CD14-positive monocyte (primary cell): ENCODE results near the gene B2M. TPM values are rescaled to one million over a fixed set of nuclear protein-coding genes. Genes with fewer than 3 reads are reported as not detected.

Source experiments
- DNase-seq, 3 donors: peaks; one replicate each; pipeline ENCODE4 v3.0.0-alpha.2; 2011 to 2022
- H2AFZ ChIP-seq: 2 replicates; pipeline ENCODE4 v1.6.0; 2012; ENCODE audit warnings: mild to moderate bottlenecking, low read depth, low read length, inconsistent platforms; ENCODE audit not compliant: insufficient read depth, poor library complexity, severe bottlenecking
- H3K27ac ChIP-seq, 2 donors: 1 replicate in 1 of 2; 2 replicates in 1 of 2; pipeline ENCODE4 v1.5.1; 2012 to 2013; ENCODE audit warnings: low read length in 2 of 2, control low read depth in 1 of 2, inconsistent platforms in 1 of 2, low read depth in 1 of 2, mild to moderate bottlenecking in 1 of 2
- H3K27me3 ChIP-seq, 2 donors: one replicate each; pipeline versions ENCODE4 v1.6.0 to v1.6.1; 2011 to 2013; ENCODE audit warnings: low read length in 2 of 2; ENCODE audit not compliant: control insufficient read depth in 2 of 2, insufficient read depth in 2 of 2
- H3K36me3 ChIP-seq, 2 donors: replicated peaks in 1 of 2; 1 replicate in 1 of 2; 2 replicates in 1 of 2; pipeline versions ENCODE4 v1.5.1 to v1.6.1; 2012 to 2013; ENCODE audit warnings: low read length in 2 of 2, control low read depth in 1 of 2, inconsistent platforms in 1 of 2, mild to moderate bottlenecking in 1 of 2; ENCODE audit not compliant: insufficient read depth in 2 of 2, control insufficient read depth in 1 of 2
- H3K4me1 ChIP-seq, 2 donors: 1 replicate in 1 of 2; 2 replicates in 1 of 2; pipeline versions ENCODE4 v1.5.1 to v1.6.1; 2012 to 2013; ENCODE audit warnings: low read length in 2 of 2, control low read depth in 1 of 2, inconsistent platforms in 1 of 2, mild to moderate bottlenecking in 1 of 2, moderate library complexity in 1 of 2; ENCODE audit not compliant: insufficient read depth in 2 of 2, control insufficient read depth in 1 of 2
- H3K4me2 ChIP-seq: replicated peaks from 2 replicates; pipeline ENCODE3; 2012; ENCODE audit warnings: low read length, moderate library complexity, mild to moderate bottlenecking; ENCODE audit not compliant: poor library complexity, severe bottlenecking; ENCODE audit errors: extremely low read depth
- H3K4me3 ChIP-seq, 3 experiments: fragments of 200-600 bp in 1 of 3; sonication (generic) in 1 of 3; replicated peaks in 1 of 3; 1 replicate in 2 of 3; 2 replicates in 1 of 3; pipeline ENCODE4 v1.5.1; 2011 to 2013; ENCODE audit warnings: low read length in 3 of 3, mild to moderate bottlenecking in 3 of 3, control low read depth in 2 of 3, low read depth in 2 of 3, inconsistent platforms in 1 of 3, moderate library complexity in 1 of 3
- H3K79me2 ChIP-seq: 2 replicates; pipeline ENCODE4 v1.6.0; 2012; ENCODE audit warnings: mild to moderate bottlenecking, control low read depth, inconsistent platforms, low read length, moderate library complexity; ENCODE audit not compliant: insufficient read depth
- H3K9ac ChIP-seq: 2 replicates; pipeline ENCODE4 v1.6.0; 2017; ENCODE audit warnings: low read length, mild to moderate bottlenecking; ENCODE audit not compliant: insufficient read depth, poor library complexity, severe bottlenecking
- H3K9me3 ChIP-seq, 2 donors: replicated peaks in 1 of 2; 1 replicate in 1 of 2; 2 replicates in 1 of 2; pipeline versions ENCODE4 v1.5.1 to v1.6.1; 2012 to 2013; ENCODE audit warnings: low read length in 2 of 2, control low read depth in 1 of 2; ENCODE audit not compliant: control insufficient read depth in 1 of 2, insufficient read depth in 1 of 2
- H4K20me1 ChIP-seq: 2 replicates; pipeline ENCODE4 v1.6.0; 2012; ENCODE audit warnings: mild to moderate bottlenecking, low read length, control low read depth, moderate library complexity; ENCODE audit not compliant: insufficient read depth
- H3K27ac Mint-ChIP-seq, 7 donors: one replicate each; pipeline ENCODE4 v1.8.0; 2020; ENCODE audit warnings: mild to moderate bottlenecking in 7 of 7, mixed read lengths in 7 of 7, moderate library complexity in 6 of 7, inconsistent platforms in 2 of 7
- H3K27me3 Mint-ChIP-seq, 3 donors: one replicate each; pipeline ENCODE4 v1.8.0; 2021 to 2022; ENCODE audit warnings: low read depth in 3 of 3, mild to moderate bottlenecking in 3 of 3, mixed read lengths in 3 of 3, moderate library complexity in 3 of 3, inconsistent platforms in 1 of 3
- H3K36me3 Mint-ChIP-seq, 2 donors: one replicate each; pipeline ENCODE4 v1.8.0; 2020; ENCODE audit warnings: mixed read lengths in 2 of 2, inconsistent platforms in 1 of 2, mild to moderate bottlenecking in 1 of 2
- H3K4me1 Mint-ChIP-seq: one replicate; pipeline ENCODE4 v1.8.0; 2020; ENCODE audit warnings: mild to moderate bottlenecking, mixed read lengths
- H3K4me3 Mint-ChIP-seq, 2 donors: one replicate each; pipeline ENCODE4 v1.8.0; 2020; ENCODE audit warnings: mild to moderate bottlenecking in 2 of 2, mixed read lengths in 2 of 2, moderate library complexity in 1 of 2
- H3K9me3 Mint-ChIP-seq, 7 donors: one replicate each; pipeline ENCODE4 v1.8.0; 2020 to 2022; ENCODE audit warnings: mixed read lengths in 7 of 7, mild to moderate bottlenecking in 6 of 7, moderate library complexity in 6 of 7, inconsistent platforms in 2 of 7
- WGBS: methylation state at CpG from one replicate; pipeline ENCODE4 v1.1.5; 2013; ENCODE audit warnings: missing lambda C conversion rate; ENCODE audit not compliant: insufficient coverage; 5-methylcytosine and 5-hydroxymethylcytosine counted together
- intact Hi-C, 2 donors: fragments of 100-400 bp; cut with micrococcal nuclease; formaldehyde crosslinking; loops; one replicate each; pipeline versions ENCODE4 v1.15.0 to v1.15.1; 2023
- polyA minus RNA-seq: library from RNA; depleted of rRNA, polyadenylated mRNA; stranded (reverse); fragments of >200 nt; gene quantifications from 2 replicates; pipeline ENCODE4 v1.2.3, GENCODE V29; 2012
- polyA plus RNA-seq, 3 donors: library from polyadenylated mRNA; depleted of rRNA in 1 of 3; unstranded in 2 of 3; stranded (reverse) in 1 of 3; fragments of 300-500 nt in 2 of 3; fragments of >200 nt in 1 of 3; fragmentation: Illumina TruSeq in 2 of 3; gene quantifications; 1 replicate in 2 of 3; 2 replicates in 1 of 3; pipeline ENCODE4 v1.2.3, GENCODE V29; 2012 to 2021
- total RNA-seq, 12 experiments: library from RNA in 1 of 12; stranded (reverse) in 1 of 12; fragments of 120-200 nt in 1 of 12; gene quantifications; one replicate each; pipeline ENCODE4 v1.2.4 and lab custom pipeline; 2013 to 2026; ENCODE audit warnings: mixed read lengths in 6 of 12, inconsistent platforms in 1 of 12
- TF ChIP-seq, protein P1 (sequence below): fragments of 200-600 bp; IDR thresholded peaks from one replicate; pipeline ENCODE4 v1.8.0; 2022; ENCODE audit warnings: antibody characterized with exemption, mild to moderate bottlenecking

Gene B2M
- total RNA-seq (2013) = 16,420 TPM
- polyA plus RNA-seq (over 10,000 TPM; 17,356 to 28,278 (median 28,259) TPM), polyA minus RNA-seq (4,442 and 6,028 TPM in 2 replicates), total RNA-seq (lab: John Stamatoyannopoulos, UW) (3,260 to 6,912 (median 5,475) reads per million in 11 experiments)

- Histone ChIP-seq H3K4me1 (peaks cover 32 to 43% of the 10 kb centered on the region in 2 donors), H3K4me2 (peak within 1 kb of the TSS; percentile 73), H3K4me3 (peak within 1 kb of the TSS; percentile 63 to 100 (median 96)), H3K79me2 (peaks cover 70% of the 10 kb centered on the region), H3K27me3 (no peaks in the 10 kb centered on the region), H3K27ac (peak within 1 kb of the TSS; percentile 99 to 100), H3K9ac (peak within 1 kb of the TSS; percentile 100), H4K20me1 (peaks cover 48% of the 10 kb centered on the region), H3K9me3 (no peaks in the 10 kb centered on the region), H2AFZ (no peak within 1 kb of the TSS), H3K36me3 (peaks cover 27 to 28% of the 10 kb centered on the region in 2 donors)
- Mint-ChIP-seq H3K4me3 (peak within 1 kb of the TSS; percentile 98 to 100), H3K4me1 (peaks cover 38% of the 10 kb centered on the region), H3K27ac (peak within 1 kb of the TSS; percentile 99 to 100 (median 100)), H3K9me3 (peaks cover 0 to 15% (median 4%) of the 10 kb centered on the region in 7 donors), H3K27me3 (peaks cover 2 to 9% (median 4%) of the 10 kb centered on the region in 3 donors), H3K36me3 (peaks cover 51 to 57% of the 10 kb centered on the region in 2 donors)
- WGBS = 0% methylated on average over 28 of the region's 37 CpGs
- intact Hi-C loops = loop anchor here (2.0 kb wide), 3 partner anchors 18 to 48 kb away; partner anchors contain the start of genes SPG11 (in 2 of the 2) and TRIM69 (in 1 of the 2)
- TF ChIP-seq, protein P1, sequence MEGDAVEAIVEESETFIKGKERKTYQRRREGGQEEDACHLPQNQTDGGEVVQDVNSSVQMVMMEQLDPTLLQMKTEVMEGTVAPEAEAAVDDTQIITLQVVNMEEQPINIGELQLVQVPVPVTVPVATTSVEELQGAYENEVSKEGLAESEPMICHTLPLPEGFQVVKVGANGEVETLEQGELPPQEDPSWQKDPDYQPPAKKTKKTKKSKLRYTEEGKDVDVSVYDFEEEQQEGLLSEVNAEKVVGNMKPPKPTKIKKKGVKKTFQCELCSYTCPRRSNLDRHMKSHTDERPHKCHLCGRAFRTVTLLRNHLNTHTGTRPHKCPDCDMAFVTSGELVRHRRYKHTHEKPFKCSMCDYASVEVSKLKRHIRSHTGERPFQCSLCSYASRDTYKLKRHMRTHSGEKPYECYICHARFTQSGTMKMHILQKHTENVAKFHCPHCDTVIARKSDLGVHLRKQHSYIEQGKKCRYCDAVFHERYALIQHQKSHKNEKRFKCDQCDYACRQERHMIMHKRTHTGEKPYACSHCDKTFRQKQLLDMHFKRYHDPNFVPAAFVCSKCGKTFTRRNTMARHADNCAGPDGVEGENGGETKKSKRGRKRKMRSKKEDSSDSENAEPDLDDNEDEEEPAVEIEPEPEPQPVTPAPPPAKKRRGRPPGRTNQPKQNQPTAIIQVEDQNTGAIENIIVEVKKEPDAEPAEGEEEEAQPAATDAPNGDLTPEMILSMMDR = no peak
- DNase-seq = peak; percentile 97 to 99 (median 98)
Measured at GRCh38 chr15:44711096-44711742, at the start of gene B2M, which contains the start of gene PATL2. B2M (plus strand) TSS chr15:44711517; CDS start chr15:44711547, 30 bp downstream. PATL2 (minus strand) TSS chr15:44711323; CDS start chr15:44676490, 34,833 bp downstream.

DNA sequence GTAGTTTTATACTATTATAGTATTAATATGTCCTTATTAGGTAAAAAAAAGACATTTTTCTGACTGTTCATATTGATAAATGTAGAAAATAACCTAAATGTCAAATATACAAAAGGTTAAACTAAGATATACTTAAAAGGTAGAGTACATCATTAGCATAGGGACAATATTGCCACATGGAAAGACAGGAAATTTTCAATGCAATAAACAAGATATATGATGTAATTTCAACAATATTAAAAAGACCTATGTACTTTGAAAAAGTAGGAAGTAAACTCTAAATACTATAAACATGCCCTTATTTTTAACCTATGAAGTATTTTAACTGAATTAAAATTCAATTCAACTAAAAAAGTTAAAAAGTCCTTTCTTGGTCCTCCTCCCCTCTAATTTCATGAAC, 49.7 kb upstream of the B2M start:
- H3K27ac ChIP-seq = peak overlapping the region in 1 of 2 donors; percentile 96
- Mint-ChIP-seq H3K27me3 (peaks cover 0 to 1% (median 0%) of the 10 kb centered on the region in 3 donors), H3K4me3 (peak overlapping the region; percentile 58 to 77), H3K9me3 (no peaks in the 10 kb centered on the region), H3K27ac (peak overlapping the region; percentile 81 to 99 (median 98)), H3K4me1 (peaks cover 32% of the 10 kb centered on the region), H3K36me3 (peaks cover 20 to 37% of the 10 kb centered on the region in 2 donors)
- H3K9ac ChIP-seq = peak overlapping the region; percentile 99
- DNase-seq = peak in 2 of 3 donors; percentile 51 to 58
- intact Hi-C loops = loop anchor here (5.0 kb wide), 4 partner anchors 76 to 369 kb away; partner anchors contain the start of genes EIF3J (in 1 of the 2) and TRIM69 (in 1 of the 2)
- no peaks in the 10 kb centered on the region for H3K9me3 ChIP-seq
- peak overlapping the region; percentile 81 for H3K4me2 ChIP-seq
- H3K79me2 ChIP-seq = peaks cover 58% of the 10 kb centered on the region
- TF ChIP-seq, protein P1 = no peak
- H3K4me3 ChIP-seq = peak overlapping the region in 2 of 3 experiments; percentile 86 to 97
- peaks cover 28 to 32% of the 10 kb centered on the region in 2 donors for H3K4me1 ChIP-seq
- H3K36me3 ChIP-seq = peaks cover 31 to 38% of the 10 kb centered on the region in 2 donors
- H2AFZ ChIP-seq = no peak overlapping the region
- H4K20me1 ChIP-seq = peaks cover 20% of the 10 kb centered on the region
- H3K27me3 ChIP-seq = no peaks in the 10 kb centered on the region
